Body of pancreas (tissue), 4 donors: ENCODE measurements around the gene IGSF21. TPM values are rescaled to one million over a fixed set of nuclear protein-coding genes. Genes with fewer than 3 reads are reported as not detected.

Experiments
- ATAC-seq: fragments of 150-250 bp; one replicate; pipeline ENCODE4 v1.9.1; 2016
- DNase-seq, 4 donors: peaks; one replicate each; pipeline ENCODE4 v3.0.0-alpha.2; 2019
- H3K27ac ChIP-seq, 4 donors: fragments of 200-600 bp; sonication (generic); 1 replicate in 3 of 4; 2 replicates in 1 of 4; pipeline versions ENCODE4 v1.5.1 to v1.6.1; 2016 to 2019; ENCODE audit warnings: mild to moderate bottlenecking in 1 of 4, mixed read lengths in 1 of 4, moderate library complexity in 1 of 4
- H3K27me3 ChIP-seq, 2 donors: fragments of 200-600 bp; sonication (generic); one replicate each; pipeline ENCODE4 v1.6.0; 2016; ENCODE audit warnings: mild to moderate bottlenecking in 1 of 2
- H3K36me3 ChIP-seq, 2 donors: fragments of 200-600 bp; sonication (generic); replicated peaks in 1 of 2; 2 replicates each; pipeline ENCODE4 v1.5.1; 2016; ENCODE audit warnings: low read depth in 2 of 2; ENCODE audit not compliant: insufficient read depth in 1 of 2
- H3K4me1 ChIP-seq: fragments of 200-600 bp; sonication (generic); one replicate; pipeline ENCODE4 v1.6.0; 2016
- H3K4me3 ChIP-seq, 2 donors: fragments of 200-600 bp; sonication (generic); 1 replicate in 1 of 2; 2 replicates in 1 of 2; pipeline ENCODE4 v1.5.1; 2016 to 2019
- H3K9me3 ChIP-seq, 3 donors: fragments of 200-600 bp; sonication (generic); 1 replicate in 2 of 3; 2 replicates in 1 of 3; pipeline ENCODE4 v1.5.1; 2016
- POLR2A ChIP-seq, 3 donors: fragments of 450-650 bp; IDR thresholded peaks; one replicate each; pipeline ENCODE4 v1.6.1; 2016; ENCODE audit warnings: antibody characterized with exemption in 3 of 3, mild to moderate bottlenecking in 2 of 3
- WGBS, 2 donors: methylation state at CpG; one replicate each; pipeline ENCODE4 v1.1.5; 2017; 5-methylcytosine and 5-hydroxymethylcytosine counted together
- intact Hi-C: fragments of 100-400 bp; cut with DNase I; formaldehyde crosslinking; loops from one replicate; pipeline ENCODE4 v1.15.1; 2023
- total RNA-seq, 2 donors: library from RNA; depleted of rRNA; stranded (reverse); fragments of >200 nt; gene quantifications; one replicate each; pipeline ENCODE4 v1.1.0, GENCODE V29; 2016
- TF ChIP-seq, protein P1 (sequence below), 7 experiments: fragments of 450-650 bp in 4 of 7; fragments of 200-600 bp in 3 of 7; sonication (generic) in 3 of 7; IDR thresholded peaks; one replicate each; pipeline ENCODE4 v1.5.1; 2016 to 2019; ENCODE audit warnings: antibody characterized with exemption in 7 of 7

IGSF21 gene
- total RNA-seq, 2 donors from 2014 or later: 0.33 to 2.1 TPM

DNA sequence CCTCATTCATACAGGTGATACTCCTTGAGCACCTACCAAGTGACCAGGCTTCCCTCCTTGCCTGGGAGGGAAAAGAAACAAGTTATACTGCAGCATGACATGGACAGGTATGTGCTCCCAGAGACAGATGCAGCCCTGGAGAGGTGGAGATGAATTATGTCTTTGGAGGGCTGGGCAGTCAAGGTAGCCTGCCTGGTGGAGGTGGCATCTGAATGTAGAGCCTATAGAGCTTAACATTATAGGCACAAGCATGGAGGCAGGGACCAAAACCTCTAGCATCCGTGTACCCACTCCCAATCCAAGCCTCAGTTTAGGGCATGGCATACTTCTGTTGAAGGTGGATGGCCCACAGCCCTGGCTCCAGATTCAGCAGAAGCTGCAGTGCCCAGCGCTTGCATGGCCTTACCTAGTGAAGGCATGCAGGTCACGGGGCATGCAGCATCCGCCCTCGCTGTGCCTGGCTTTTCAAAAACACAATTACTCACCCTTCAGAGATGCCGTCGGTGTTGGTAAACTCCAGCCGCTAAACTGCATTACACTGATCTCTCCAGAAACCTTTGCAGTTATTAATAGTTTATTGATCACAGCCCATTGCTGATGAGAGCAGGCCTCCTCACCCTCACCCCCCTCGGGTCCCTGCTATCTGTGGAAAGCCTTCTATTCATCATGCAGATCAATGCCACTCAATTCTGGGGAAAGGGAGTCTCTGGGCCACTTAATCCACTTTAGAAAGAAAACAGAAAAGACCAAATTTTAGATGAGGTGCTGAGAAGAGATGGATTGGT lies 222.1 kb downstream of the IGSF21 start:
- no peak for DNase-seq
- Histone ChIP-seq H3K36me3 (no peaks in the 10 kb centered on the region), H3K4me3 (no peak overlapping the region), H3K27ac (no peak overlapping the region), H3K27me3 (no peaks in the 10 kb centered on the region), H3K9me3 (no peaks in the 10 kb centered on the region), H3K4me1 (no peaks in the 10 kb centered on the region)
- 60 to 64% methylated on average over 7 to 9 of the region's 9 CpGs for WGBS, 2 donors
- no peak for ATAC-seq
- TF ChIP-seq, protein P1, sequence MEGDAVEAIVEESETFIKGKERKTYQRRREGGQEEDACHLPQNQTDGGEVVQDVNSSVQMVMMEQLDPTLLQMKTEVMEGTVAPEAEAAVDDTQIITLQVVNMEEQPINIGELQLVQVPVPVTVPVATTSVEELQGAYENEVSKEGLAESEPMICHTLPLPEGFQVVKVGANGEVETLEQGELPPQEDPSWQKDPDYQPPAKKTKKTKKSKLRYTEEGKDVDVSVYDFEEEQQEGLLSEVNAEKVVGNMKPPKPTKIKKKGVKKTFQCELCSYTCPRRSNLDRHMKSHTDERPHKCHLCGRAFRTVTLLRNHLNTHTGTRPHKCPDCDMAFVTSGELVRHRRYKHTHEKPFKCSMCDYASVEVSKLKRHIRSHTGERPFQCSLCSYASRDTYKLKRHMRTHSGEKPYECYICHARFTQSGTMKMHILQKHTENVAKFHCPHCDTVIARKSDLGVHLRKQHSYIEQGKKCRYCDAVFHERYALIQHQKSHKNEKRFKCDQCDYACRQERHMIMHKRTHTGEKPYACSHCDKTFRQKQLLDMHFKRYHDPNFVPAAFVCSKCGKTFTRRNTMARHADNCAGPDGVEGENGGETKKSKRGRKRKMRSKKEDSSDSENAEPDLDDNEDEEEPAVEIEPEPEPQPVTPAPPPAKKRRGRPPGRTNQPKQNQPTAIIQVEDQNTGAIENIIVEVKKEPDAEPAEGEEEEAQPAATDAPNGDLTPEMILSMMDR (IDR thresholded peaks at IDR 0.05): no peak
- TF ChIP-seq POLR2A (IDR thresholded peaks at IDR 0.05): no peak
- intact Hi-C loops: no loop called here

DNA sequence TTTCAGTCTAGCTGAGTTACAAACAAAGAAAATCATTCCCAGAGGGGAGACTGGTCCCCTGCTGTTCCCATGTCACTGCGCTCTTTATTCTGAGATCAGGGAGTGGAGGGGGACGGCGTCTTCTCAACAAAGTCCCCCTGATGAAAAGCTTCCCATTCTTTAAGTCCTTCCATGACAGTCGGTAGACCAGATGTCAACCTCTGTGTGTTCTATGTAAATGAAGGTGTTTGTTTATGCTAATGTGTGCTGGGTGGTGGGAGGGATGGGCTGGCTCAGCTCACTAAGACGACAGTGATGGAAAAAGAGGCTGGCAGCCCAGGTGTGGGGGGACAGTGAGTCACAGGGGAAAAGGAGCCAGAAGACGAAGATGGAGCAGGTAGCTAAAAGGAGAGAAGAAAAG lies 225.0 kb downstream of the IGSF21 start:
- Histone ChIP-seq H3K36me3 (no peaks in the 10 kb centered on the region), H3K9me3 (no peaks in the 10 kb centered on the region), H3K27me3 (no peaks in the 10 kb centered on the region), H3K27ac (no peak overlapping the region), H3K4me1 (no peaks in the 10 kb centered on the region), H3K4me3 (no peak overlapping the region)
- ATAC-seq: no peak
- WGBS, 2 donors: 16 to 17% methylated on average over 6 of the region's 6 CpGs
- TF ChIP-seq POLR2A (IDR thresholded peaks at IDR 0.05): no peak
- TF ChIP-seq, protein P1 (IDR thresholded peaks at IDR 0.05): no peak
- no peak for DNase-seq
- intact Hi-C loops: no loop called here

DNA sequence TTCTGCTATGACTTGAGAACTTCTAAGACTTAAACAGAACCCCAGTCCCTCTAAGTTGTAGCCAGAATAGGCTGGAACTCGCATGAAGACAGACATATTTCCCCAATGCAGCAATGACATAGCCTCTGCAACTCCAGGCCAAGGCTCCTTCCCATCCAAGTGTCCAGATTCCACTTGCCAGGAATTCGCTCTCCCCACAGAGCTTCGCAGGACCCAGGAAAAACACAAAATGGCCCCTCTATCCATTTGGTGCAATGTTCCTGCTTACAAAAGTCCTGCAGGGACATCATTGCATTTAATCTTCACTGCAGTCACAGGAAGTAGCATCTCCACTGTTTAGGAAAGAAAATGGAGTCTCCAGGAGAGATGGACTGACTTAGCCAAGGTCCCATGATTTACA lies 225.6 kb downstream of the IGSF21 start:
- intact Hi-C loops: no loop called here
- H3K36me3 ChIP-seq: no peaks in the 10 kb centered on the region
- H3K9me3 ChIP-seq: no peaks in the 10 kb centered on the region
- no peak overlapping the region for H3K4me3 ChIP-seq
- TF ChIP-seq, protein P1 (IDR thresholded peaks at IDR 0.05): no peak
- TF ChIP-seq POLR2A (IDR thresholded peaks at IDR 0.05): no peak
- no peak overlapping the region for H3K27ac ChIP-seq
- H3K4me1 ChIP-seq: no peaks in the 10 kb centered on the region
- ATAC-seq: no peak
- WGBS, 2 donors: 61 to 72% methylated on average over 2 to 3 of the region's 3 CpGs
- DNase-seq: no peak
- no peaks in the 10 kb centered on the region for H3K27me3 ChIP-seq

DNA sequence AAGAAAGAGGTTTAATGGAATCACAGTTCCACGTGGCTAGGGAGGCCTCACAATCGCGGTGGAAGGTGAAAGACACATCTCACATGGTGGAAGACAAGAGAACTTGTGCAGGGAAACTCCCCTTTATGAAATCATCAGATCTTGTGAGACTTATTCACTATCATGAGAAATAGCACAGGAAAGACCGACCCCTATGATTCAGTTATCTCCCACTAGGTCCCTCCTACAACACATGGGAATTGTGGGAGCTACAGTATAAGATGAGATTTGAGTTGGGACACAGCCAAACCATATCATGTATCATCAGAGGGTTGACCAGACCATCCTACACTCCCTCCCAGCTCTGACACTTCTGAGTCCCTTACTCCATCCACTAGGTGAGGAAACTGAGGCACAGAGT lies 229.2 kb downstream of the IGSF21 start:
- DNase-seq (no peak), ATAC-seq (no peak)
- Histone ChIP-seq H3K4me1 (no peaks in the 10 kb centered on the region), H3K4me3 (no peak overlapping the region), H3K36me3 (no peaks in the 10 kb centered on the region), H3K27me3 (no peaks in the 10 kb centered on the region), H3K27ac (no peak overlapping the region), H3K9me3 (no peaks in the 10 kb centered on the region)
- TF ChIP-seq POLR2A (IDR thresholded peaks at IDR 0.05): no peak
- TF ChIP-seq, protein P1 (IDR thresholded peaks at IDR 0.05): no peak
- intact Hi-C loops: no loop called here
- WGBS, 2 donors: 72% methylated on average over 4 of the region's 4 CpGs

DNA sequence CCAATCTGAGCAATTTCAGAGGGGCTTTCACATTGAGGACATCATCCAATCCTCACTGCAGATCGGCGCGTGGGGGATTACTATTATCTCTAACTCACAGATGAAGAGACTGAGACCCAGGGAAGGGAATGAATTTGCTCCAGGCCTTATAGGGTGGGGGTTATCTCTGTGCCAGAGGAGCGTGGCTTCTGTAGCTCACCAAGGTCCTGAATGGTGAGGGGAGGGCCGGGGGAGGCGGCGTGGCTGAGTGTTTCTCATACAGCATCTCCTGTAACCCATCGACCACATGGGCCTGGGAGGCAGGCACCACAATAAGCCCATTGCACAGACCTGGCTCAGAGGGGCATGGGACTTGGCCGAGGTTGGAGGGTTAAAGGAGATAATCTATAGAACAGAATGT lies 230.2 kb downstream of the IGSF21 start:
- H3K4me3 ChIP-seq: no peak overlapping the region
- WGBS, 2 donors: 57 to 69% methylated on average over 8 to 9 of the region's 9 CpGs
- ATAC-seq: no peak
- TF ChIP-seq, protein P1 (IDR thresholded peaks at IDR 0.05): no peak
- TF ChIP-seq POLR2A (IDR thresholded peaks at IDR 0.05): no peak
- no peaks in the 10 kb centered on the region for H3K9me3 ChIP-seq
- H3K36me3 ChIP-seq: no peaks in the 10 kb centered on the region
- no peaks in the 10 kb centered on the region for H3K4me1 ChIP-seq
- intact Hi-C loops: no loop called here
- H3K27me3 ChIP-seq: no peaks in the 10 kb centered on the region
- H3K27ac ChIP-seq: no peak overlapping the region
- DNase-seq: no peak
